K562 (cell line): Measurements from ENCODE around the gene RAB6B. TPM values are rescaled to one million over a fixed set of nuclear protein-coding genes. Genes with fewer than 3 reads are reported as not detected.

Experiments
- CHCHD3 ChIP-seq: fragments of 250-450 bp; sonication (Bioruptor Pico); IDR thresholded peaks from 2 replicates; pipeline ENCODE4 v2.1.2; 2022; ENCODE audit warnings: mild to moderate bottlenecking
- ELF2 ChIP-seq: fragments of 250-450 bp; sonication (Bioruptor Pico); IDR thresholded peaks from 2 replicates; pipeline ENCODE4 v1.5.0; 2021; ENCODE audit warnings: mild to moderate bottlenecking
- FOXJ3 ChIP-seq: sonication (generic); formaldehyde crosslinking; IDR thresholded peaks from 2 replicates; pipeline ENCODE4 v1.4.0; 2020; ENCODE audit warnings: mild to moderate bottlenecking, missing genetic modification reagents
- GTF2F1 ChIP-seq: IDR thresholded peaks from 2 replicates; pipeline ENCODE4 v1.6.1; 2011; ENCODE audit warnings: low read depth, low read length, improper control_type of control experiment
- NR2F6 ChIP-seq: fragments of 450-650 bp; formaldehyde crosslinking; IDR thresholded peaks from 2 replicates; pipeline ENCODE4 v1.4.0; 2020; ENCODE audit warnings: mild to moderate bottlenecking
- RAD51 ChIP-seq: fragments of 450-650 bp; IDR thresholded peaks from 2 replicates; pipeline ENCODE4 v1.7.1; 2016; ENCODE audit warnings: low read depth, mild to moderate bottlenecking, borderline replicate concordance
- SLC30A9 ChIP-seq: fragments of 250-450 bp; sonication (Bioruptor Pico); IDR thresholded peaks from 2 replicates; pipeline ENCODE4 v1.8.0; 2022; ENCODE audit warnings: mild to moderate bottlenecking, moderate library complexity
- ZNF146 ChIP-seq: IDR thresholded peaks from one replicate; pipeline ENCODE4 v1.6.1; 2018; ENCODE audit warnings: missing compliant biosample characterization; ENCODE audit not compliant: unreplicated experiment
- ZNF778 ChIP-seq: fragments of 450-650 bp; formaldehyde crosslinking; IDR thresholded peaks from 2 replicates; pipeline ENCODE4 v1.4.0; 2020; ENCODE audit warnings: mild to moderate bottlenecking, moderate library complexity
- polyA plus RNA-seq, 8 experiments: library from polyadenylated mRNA; depleted of rRNA in 4 of 8; stranded (reverse) in 5 of 8; unstranded in 3 of 8; fragments of >200 nt; fragmentation: Nextera tagmentation in 2 of 8; fragmentation: Illumina TruSeq in 1 of 8; extraction: Ambion mirVana in 2 of 8; extraction: Trizol in 1 of 8; gene quantifications; 2 replicates each; pipeline versions ENCODE4 v1.2.1 to v1.2.3, GENCODE V29; 2011 to 2014; ENCODE audit warnings: inconsistent platforms in 1 of 8, missing spikeins in 1 of 8
- total RNA-seq, 7 experiments: library from RNA; depleted of rRNA in 6 of 7; stranded (reverse); fragments of >200 nt in 6 of 7; fragmentation: Illumina TruSeq in 2 of 7; extraction: Trizol in 2 of 7; gene quantifications; 2 replicates each; pipeline versions ENCODE4 v1.2.1 to v1.2.3, GENCODE V29; 2011 to 2021; ENCODE audit warnings: low replicate concordance in 1 of 7
- TF ChIP-seq, protein P1 (sequence below): fragments of 150-350 bp; conservative IDR thresholded peaks from 2 replicates; pipeline ENCODE4 v1.6.1; 2014; ENCODE audit warnings: low read length
- TF ChIP-seq, protein P2 (sequence below): sonication (generic); formaldehyde crosslinking; IDR thresholded peaks from 2 replicates; pipeline ENCODE4 v1.8.1; 2023; ENCODE audit warnings: missing genetic modification reagents, mild to moderate bottlenecking, borderline replicate concordance
- TF ChIP-seq, protein P3 (sequence below): sonication (generic); formaldehyde crosslinking; IDR thresholded peaks from 2 replicates; pipeline ENCODE4 v1.8.0; 2023; ENCODE audit warnings: mild to moderate bottlenecking, missing genetic modification reagents
- TF ChIP-seq, protein P4 (sequence below), 2 experiments: fragments of 200-800 bp in 1 of 2; sonication (Bioruptor generic) in 1 of 2; sonication (generic) in 1 of 2; formaldehyde crosslinking in 1 of 2; IDR thresholded peaks in 1 of 2; conservative IDR thresholded peaks in 1 of 2; 2 replicates each; pipeline versions ENCODE4 v1.5.0 to v1.6.1; 2016 to 2020; ENCODE audit warnings: missing compliant biosample characterization in 1 of 2, missing genetic modification characterization in 1 of 2, missing genetic modification reagents in 1 of 2
- TF ChIP-seq, protein P5 (sequence below): sonication (generic); formaldehyde crosslinking; IDR thresholded peaks from 2 replicates; pipeline ENCODE4 v1.8.0; 2022; ENCODE audit warnings: missing genetic modification reagents, mild to moderate bottlenecking, moderate library complexity, borderline replicate concordance
- TF ChIP-seq, protein P6 (sequence below): fragments of 450-650 bp; formaldehyde crosslinking; conservative IDR thresholded peaks from 2 replicates; pipeline ENCODE4 v1.4.0; 2022; ENCODE audit warnings: mild to moderate bottlenecking, missing genetic modification characterization

Gene RAB6B
- total and polyA plus RNA-seq, 9 of the 15 experiments (the other 6 are each of a cell fraction or from before 2014, with no cell fraction given), result 0.60 to 18.1 (median 1.5) TPM

DNA sequence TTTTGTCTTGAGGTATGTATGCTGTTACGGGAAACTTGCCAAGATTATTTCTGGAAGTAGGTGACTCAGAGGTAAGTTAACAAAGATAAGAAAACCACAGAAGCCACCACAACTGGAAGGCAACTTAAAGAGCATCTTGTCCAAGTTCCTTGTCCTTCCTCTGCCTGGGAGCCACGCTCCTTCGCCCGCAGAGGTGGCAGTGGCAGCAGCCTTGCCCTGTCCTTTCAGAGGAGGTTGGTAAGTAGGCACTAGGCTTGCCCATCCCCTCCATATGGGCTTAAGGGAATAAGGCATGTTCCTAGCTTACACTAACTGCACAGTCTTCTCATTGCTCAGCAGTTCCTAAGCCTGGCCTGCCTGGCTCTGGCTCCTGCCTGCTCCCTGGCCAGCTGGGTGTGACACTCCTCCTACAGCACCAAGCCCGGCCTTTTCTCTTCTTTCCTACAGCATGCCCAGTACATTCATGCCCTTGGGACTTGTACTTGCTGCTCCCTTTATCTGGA is 48.0 kb upstream of the RAB6B start (continued):
- TF ChIP-seq, protein P1, sequence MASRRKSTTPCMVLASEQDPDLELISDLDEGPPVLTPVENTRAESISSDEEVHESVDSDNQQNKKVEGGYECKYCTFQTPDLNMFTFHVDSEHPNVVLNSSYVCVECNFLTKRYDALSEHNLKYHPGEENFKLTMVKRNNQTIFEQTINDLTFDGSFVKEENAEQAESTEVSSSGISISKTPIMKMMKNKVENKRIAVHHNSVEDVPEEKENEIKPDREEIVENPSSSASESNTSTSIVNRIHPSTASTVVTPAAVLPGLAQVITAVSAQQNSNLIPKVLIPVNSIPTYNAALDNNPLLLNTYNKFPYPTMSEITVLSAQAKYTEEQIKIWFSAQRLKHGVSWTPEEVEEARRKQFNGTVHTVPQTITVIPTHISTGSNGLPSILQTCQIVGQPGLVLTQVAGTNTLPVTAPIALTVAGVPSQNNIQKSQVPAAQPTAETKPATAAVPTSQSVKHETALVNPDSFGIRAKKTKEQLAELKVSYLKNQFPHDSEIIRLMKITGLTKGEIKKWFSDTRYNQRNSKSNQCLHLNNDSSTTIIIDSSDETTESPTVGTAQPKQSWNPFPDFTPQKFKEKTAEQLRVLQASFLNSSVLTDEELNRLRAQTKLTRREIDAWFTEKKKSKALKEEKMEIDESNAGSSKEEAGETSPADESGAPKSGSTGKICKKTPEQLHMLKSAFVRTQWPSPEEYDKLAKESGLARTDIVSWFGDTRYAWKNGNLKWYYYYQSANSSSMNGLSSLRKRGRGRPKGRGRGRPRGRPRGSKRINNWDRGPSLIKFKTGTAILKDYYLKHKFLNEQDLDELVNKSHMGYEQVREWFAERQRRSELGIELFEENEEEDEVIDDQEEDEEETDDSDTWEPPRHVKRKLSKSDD, result no peak
- TF ChIP-seq ZNF778 (CRISPR knock-in tag), result no peak
- TF ChIP-seq NR2F6 (CRISPR knock-in tag), result no peak
- no peak for TF ChIP-seq ZNF146
- no peak for TF ChIP-seq CHCHD3 (CRISPR knock-in tag)
- TF ChIP-seq, protein P2, sequence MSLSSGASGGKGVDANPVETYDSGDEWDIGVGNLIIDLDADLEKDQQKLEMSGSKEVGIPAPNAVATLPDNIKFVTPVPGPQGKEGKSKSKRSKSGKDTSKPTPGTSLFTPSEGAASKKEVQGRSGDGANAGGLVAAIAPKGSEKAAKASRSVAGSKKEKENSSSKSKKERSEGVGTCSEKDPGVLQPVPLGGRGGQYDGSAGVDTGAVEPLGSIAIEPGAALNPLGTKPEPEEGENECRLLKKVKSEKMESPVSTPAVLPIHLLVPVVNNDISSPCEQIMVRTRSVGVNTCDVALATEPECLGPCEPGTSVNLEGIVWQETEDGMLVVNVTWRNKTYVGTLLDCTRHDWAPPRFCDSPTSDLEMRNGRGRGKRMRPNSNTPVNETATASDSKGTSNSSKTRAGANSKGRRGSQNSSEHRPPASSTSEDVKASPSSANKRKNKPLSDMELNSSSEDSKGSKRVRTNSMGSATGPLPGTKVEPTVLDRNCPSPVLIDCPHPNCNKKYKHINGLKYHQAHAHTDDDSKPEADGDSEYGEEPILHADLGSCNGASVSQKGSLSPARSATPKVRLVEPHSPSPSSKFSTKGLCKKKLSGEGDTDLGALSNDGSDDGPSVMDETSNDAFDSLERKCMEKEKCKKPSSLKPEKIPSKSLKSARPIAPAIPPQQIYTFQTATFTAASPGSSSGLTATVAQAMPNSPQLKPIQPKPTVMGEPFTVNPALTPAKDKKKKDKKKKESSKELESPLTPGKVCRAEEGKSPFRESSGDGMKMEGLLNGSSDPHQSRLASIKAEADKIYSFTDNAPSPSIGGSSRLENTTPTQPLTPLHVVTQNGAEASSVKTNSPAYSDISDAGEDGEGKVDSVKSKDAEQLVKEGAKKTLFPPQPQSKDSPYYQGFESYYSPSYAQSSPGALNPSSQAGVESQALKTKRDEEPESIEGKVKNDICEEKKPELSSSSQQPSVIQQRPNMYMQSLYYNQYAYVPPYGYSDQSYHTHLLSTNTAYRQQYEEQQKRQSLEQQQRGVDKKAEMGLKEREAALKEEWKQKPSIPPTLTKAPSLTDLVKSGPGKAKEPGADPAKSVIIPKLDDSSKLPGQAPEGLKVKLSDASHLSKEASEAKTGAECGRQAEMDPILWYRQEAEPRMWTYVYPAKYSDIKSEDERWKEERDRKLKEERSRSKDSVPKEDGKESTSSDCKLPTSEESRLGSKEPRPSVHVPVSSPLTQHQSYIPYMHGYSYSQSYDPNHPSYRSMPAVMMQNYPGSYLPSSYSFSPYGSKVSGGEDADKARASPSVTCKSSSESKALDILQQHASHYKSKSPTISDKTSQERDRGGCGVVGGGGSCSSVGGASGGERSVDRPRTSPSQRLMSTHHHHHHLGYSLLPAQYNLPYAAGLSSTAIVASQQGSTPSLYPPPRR (CRISPR knock-in tag), result no peak
- TF ChIP-seq, protein P3, sequence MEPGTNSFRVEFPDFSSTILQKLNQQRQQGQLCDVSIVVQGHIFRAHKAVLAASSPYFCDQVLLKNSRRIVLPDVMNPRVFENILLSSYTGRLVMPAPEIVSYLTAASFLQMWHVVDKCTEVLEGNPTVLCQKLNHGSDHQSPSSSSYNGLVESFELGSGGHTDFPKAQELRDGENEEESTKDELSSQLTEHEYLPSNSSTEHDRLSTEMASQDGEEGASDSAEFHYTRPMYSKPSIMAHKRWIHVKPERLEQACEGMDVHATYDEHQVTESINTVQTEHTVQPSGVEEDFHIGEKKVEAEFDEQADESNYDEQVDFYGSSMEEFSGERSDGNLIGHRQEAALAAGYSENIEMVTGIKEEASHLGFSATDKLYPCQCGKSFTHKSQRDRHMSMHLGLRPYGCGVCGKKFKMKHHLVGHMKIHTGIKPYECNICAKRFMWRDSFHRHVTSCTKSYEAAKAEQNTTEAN (CRISPR knock-in tag), result no peak
- no peak for TF ChIP-seq FOXJ3 (CRISPR knock-in tag)
- TF ChIP-seq, protein P4, sequence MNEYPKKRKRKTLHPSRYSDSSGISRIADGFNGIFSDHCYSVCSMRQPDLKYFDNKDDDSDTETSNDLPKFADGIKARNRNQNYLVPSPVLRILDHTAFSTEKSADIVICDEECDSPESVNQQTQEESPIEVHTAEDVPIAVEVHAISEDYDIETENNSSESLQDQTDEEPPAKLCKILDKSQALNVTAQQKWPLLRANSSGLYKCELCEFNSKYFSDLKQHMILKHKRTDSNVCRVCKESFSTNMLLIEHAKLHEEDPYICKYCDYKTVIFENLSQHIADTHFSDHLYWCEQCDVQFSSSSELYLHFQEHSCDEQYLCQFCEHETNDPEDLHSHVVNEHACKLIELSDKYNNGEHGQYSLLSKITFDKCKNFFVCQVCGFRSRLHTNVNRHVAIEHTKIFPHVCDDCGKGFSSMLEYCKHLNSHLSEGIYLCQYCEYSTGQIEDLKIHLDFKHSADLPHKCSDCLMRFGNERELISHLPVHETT (CRISPR knock-in tag; conservative IDR thresholded peaks at IDR 0.05 in 1 of 2, IDR thresholded peaks at IDR 0.05 in 1 of 2), result no peak
- TF ChIP-seq, protein P5, sequence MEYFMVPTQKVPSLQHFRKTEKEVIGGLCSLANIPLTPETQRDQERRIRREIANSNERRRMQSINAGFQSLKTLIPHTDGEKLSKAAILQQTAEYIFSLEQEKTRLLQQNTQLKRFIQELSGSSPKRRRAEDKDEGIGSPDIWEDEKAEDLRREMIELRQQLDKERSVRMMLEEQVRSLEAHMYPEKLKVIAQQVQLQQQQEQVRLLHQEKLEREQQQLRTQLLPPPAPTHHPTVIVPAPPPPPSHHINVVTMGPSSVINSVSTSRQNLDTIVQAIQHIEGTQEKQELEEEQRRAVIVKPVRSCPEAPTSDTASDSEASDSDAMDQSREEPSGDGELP (CRISPR knock-in tag), result peak; percentile 53; the same call in 1 of the 2 replicates
- no peak for TF ChIP-seq SLC30A9 (CRISPR knock-in tag)
- no peak for TF ChIP-seq RAD51
- TF ChIP-seq GTF2F1, result no peak
- TF ChIP-seq, protein P6, sequence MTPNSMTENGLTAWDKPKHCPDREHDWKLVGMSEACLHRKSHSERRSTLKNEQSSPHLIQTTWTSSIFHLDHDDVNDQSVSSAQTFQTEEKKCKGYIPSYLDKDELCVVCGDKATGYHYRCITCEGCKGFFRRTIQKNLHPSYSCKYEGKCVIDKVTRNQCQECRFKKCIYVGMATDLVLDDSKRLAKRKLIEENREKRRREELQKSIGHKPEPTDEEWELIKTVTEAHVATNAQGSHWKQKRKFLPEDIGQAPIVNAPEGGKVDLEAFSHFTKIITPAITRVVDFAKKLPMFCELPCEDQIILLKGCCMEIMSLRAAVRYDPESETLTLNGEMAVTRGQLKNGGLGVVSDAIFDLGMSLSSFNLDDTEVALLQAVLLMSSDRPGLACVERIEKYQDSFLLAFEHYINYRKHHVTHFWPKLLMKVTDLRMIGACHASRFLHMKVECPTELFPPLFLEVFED (CRISPR knock-in tag), result no peak
- TF ChIP-seq ELF2 (CRISPR knock-in tag), result no peak
